B cell (primary cell): Measurements from ENCODE around the gene TSC22D1. TPM values are rescaled to one million over a fixed set of nuclear protein-coding genes. Genes with fewer than 3 reads are reported as not detected.

ENCODE experiments used
- ATAC-seq: fragments of 200-7000 bp; cut with Tn5 transposase; one replicate; pipeline ENCODE4 v1.10.0; 2021; ENCODE audit warnings: low read depth, mild to moderate bottlenecking, moderate number of reproducible peaks, moderate library complexity
- CTCF ChIA-PET: fragments of 350-600 bp; sonication (Branson Sonifier 250); formaldehyde crosslinking; loops from one replicate; lab custom pipeline; 2021; ENCODE audit warnings: antibody characterized with exemption, inconsistent platforms; lab: Charles Lee
- POLR2A ChIA-PET: fragments of 350-600 bp; sonication (Branson Sonifier 250); formaldehyde crosslinking; loops from one replicate; lab custom pipeline; 2021; ENCODE audit warnings: antibody characterized with exemption; lab: Charles Lee
- DNase-seq: peaks from one replicate; pipeline ENCODE4 v3.0.0; 2013
- H2AFZ ChIP-seq: 2 replicates; pipeline ENCODE4 v1.6.1; 2012; ENCODE audit warnings: mild to moderate bottlenecking, low read depth, low read length; ENCODE audit not compliant: insufficient read depth, poor library complexity, severe bottlenecking
- H3K27ac ChIP-seq, 2 donors: 1 replicate in 1 of 2; 2 replicates in 1 of 2; pipeline ENCODE4 v1.5.1; 2012 to 2013; ENCODE audit warnings: low read length in 2 of 2, mild to moderate bottlenecking in 2 of 2, moderate library complexity in 1 of 2
- H3K27me3 ChIP-seq, 4 experiments: fragments of 200-600 bp in 1 of 4; sonication (generic) in 1 of 4; replicated peaks in 1 of 4; 1 replicate in 2 of 4; 2 replicates in 2 of 4; pipeline versions ENCODE4 v1.6.1 to v1.7.0; 2013 to 2016; ENCODE audit warnings: low read length in 3 of 4, mild to moderate bottlenecking in 2 of 4, mixed read lengths in 1 of 4, moderate library complexity in 1 of 4; ENCODE audit not compliant: insufficient read depth in 4 of 4, control insufficient read depth in 3 of 4; ENCODE audit errors: control extremely low read depth in 1 of 4
- H3K36me3 ChIP-seq, 2 experiments: replicated peaks in 1 of 2; 1 replicate in 1 of 2; 2 replicates in 1 of 2; pipeline versions ENCODE4 v1.6.1 to v1.7.1; 2013; ENCODE audit warnings: low read length in 1 of 2; ENCODE audit not compliant: insufficient read depth in 2 of 2, control insufficient read depth in 1 of 2; ENCODE audit errors: control extremely low read depth in 1 of 2, extremely low read depth in 1 of 2
- H3K4me1 ChIP-seq, 2 donors: fragments of 200-600 bp in 1 of 2; sonication (generic) in 1 of 2; 1 replicate in 1 of 2; 2 replicates in 1 of 2; pipeline versions ENCODE4 v1.5.1 to v1.6.1; 2013 to 2017; ENCODE audit warnings: low read length in 2 of 2; ENCODE audit not compliant: control insufficient read depth in 2 of 2, insufficient read depth in 2 of 2
- H3K4me2 ChIP-seq: replicated peaks from 2 replicates; pipeline ENCODE3; 2012; ENCODE audit warnings: mild to moderate bottlenecking, low read depth, low read length; ENCODE audit not compliant: poor library complexity, severe bottlenecking
- H3K4me3 ChIP-seq, 5 experiments: fragments of 200-600 bp in 1 of 5; sonication (generic) in 1 of 5; 1 replicate in 3 of 5; 2 replicates in 2 of 5; pipeline versions ENCODE4 v1.5.1 to v1.7.0; 2011 to 2016; ENCODE audit warnings: low read length in 4 of 5, mild to moderate bottlenecking in 4 of 5, low read depth in 2 of 5, control low read depth in 1 of 5, moderate library complexity in 1 of 5; ENCODE audit not compliant: insufficient read depth in 1 of 5; ENCODE audit errors: control extremely low read depth in 1 of 5, extremely low read depth in 1 of 5
- H3K79me2 ChIP-seq: fragments of 200-600 bp; sonication (generic); one replicate; pipeline ENCODE4 v1.6.0; 2016; ENCODE audit warnings: low read length; ENCODE audit not compliant: control insufficient read depth, insufficient read depth
- H3K9ac ChIP-seq: fragments of 200-600 bp; sonication (generic); 2 replicates; pipeline ENCODE4 v1.6.1; 2017; ENCODE audit warnings: mild to moderate bottlenecking, low read length, moderate library complexity
- H3K9me3 ChIP-seq, 3 donors: one replicate each; pipeline versions ENCODE4 v1.6.1 to v1.7.1; 2013; ENCODE audit warnings: low read length in 2 of 3; ENCODE audit not compliant: control insufficient read depth in 2 of 3, insufficient read depth in 1 of 3; ENCODE audit errors: control extremely low read depth in 1 of 3
- H4K20me1 ChIP-seq: 2 replicates; pipeline ENCODE4 v1.6.0; 2012; ENCODE audit warnings: mild to moderate bottlenecking, low read length; ENCODE audit not compliant: insufficient read depth, control insufficient read depth, poor library complexity, severe bottlenecking
- H3K27ac Mint-ChIP-seq: one replicate; pipeline ENCODE4 v1.8.0; 2021; ENCODE audit warnings: mixed read lengths
- H3K27me3 Mint-ChIP-seq: one replicate; pipeline ENCODE4 v1.8.0; 2021; ENCODE audit warnings: mixed read lengths
- H3K4me1 Mint-ChIP-seq: one replicate; pipeline ENCODE4 v1.8.0; 2021; ENCODE audit warnings: mixed read lengths
- H3K4me3 Mint-ChIP-seq: one replicate; pipeline ENCODE4 v1.8.0; 2021; ENCODE audit warnings: mixed read lengths
- H3K9me3 Mint-ChIP-seq: one replicate; pipeline ENCODE4 v1.8.0; 2022; ENCODE audit warnings: mixed read lengths; ENCODE audit not compliant: insufficient read depth
- EZH2 ChIP-seq: IDR thresholded peaks from 2 replicates; pipeline ENCODE4 v1.6.1; 2012; ENCODE audit warnings: borderline replicate concordance, low read depth, mild to moderate bottlenecking, moderate library complexity, low read length; ENCODE audit not compliant: insufficient read depth, poor library complexity, severe bottlenecking
- whole genome bisulfite sequencing: methylation state at CpG from one replicate; pipeline ENCODE4 v1.1.5; 2013; ENCODE audit warnings: missing lambda C conversion rate; ENCODE audit not compliant: insufficient coverage; 5-methylcytosine and 5-hydroxymethylcytosine counted together
- intact Hi-C: fragments of 100-400 bp; cut with micrococcal nuclease; formaldehyde crosslinking; loops from one replicate; pipeline ENCODE4 v1.10.0; 2022
- polyA plus RNA-seq: library from polyadenylated mRNA; depleted of rRNA; stranded (reverse); fragments of >200 nt; gene quantifications from 2 replicates; pipeline ENCODE4 v1.2.3, GENCODE V29; 2012
- total RNA-seq, 2 donors: library from RNA; stranded (reverse); fragments of 120-200 nt in 1 of 2; gene quantifications; 1 replicate in 1 of 2; 2 replicates in 1 of 2; pipeline versions ENCODE4 v1.2.3 to v1.2.4, GENCODE V29; 2013 to 2022
- TF ChIP-seq, protein P1 (sequence below): fragments of 200-600 bp; IDR thresholded peaks from one replicate; pipeline ENCODE4 v1.8.0; 2022; ENCODE audit warnings: antibody characterized with exemption, mild to moderate bottlenecking

TSC22D1 gene
- total and polyA plus RNA-seq, 2 donors (not counting 1 experiment from before 2014, with no cell fraction given), result 7.0 to 36.6 TPM

DNA sequence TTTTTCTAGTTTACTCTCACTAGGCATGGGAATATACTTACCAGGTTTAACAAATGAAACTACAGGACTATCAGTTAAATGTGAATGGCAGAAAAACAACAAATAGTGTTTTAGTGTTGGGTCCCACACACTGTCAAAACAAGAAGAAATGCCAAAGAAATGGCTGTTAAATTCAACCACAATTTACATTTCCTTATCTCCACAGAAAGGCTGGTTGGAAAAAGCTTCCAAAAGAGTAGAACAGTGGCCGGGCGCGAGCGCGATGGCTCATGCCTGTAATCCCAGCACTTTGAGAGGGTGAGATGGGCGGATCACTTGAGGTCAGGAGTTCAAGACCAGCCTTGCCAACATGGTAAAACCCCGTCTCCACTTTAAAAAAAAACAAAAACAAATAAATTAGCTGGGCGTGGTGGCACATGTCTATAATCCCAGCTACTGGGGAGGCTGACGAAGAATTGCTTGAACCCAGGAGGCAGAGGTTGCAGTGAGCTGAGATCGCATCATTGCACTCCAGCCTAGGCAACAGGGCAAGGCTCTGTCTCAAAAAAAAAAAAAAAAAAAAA lies 136.0 kb downstream of the TSC22D1 start:
- H3K27ac ChIP-seq, result no peak overlapping the region
- WGBS, result 93% methylated on average over 9 of the region's 10 CpGs

DNA sequence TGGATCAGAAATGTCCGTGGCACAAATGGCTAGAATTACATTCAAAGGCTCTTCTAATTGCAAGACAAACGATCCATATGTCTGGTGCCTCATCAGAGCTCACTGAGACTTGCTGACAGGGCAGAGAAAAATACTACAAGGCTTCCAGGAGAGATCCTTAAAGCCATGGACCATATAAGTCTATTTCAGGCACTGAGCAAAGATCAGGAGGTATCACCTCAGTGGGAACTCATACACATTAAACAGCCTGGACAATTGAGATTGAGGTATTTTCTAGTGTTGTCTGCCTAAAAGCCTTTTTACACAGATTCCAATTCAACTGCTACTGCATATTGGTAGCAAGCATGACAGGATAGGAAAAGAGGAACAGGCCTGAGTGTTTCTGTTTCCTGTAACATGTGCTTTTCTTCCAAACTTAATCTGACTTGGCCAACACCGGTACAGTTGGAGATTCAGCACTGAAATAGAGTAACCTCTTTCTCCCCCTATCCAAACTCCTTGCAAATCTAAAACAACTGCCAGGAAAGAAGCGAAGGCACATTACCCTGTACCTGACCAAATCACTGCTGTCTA lies 136.6 kb downstream of the TSC22D1 start:
- no peak for DNase-seq
- intact Hi-C loops, result no loop called here
- Histone ChIP-seq H3K4me2 (no peak overlapping the region), H3K79me2 (no peaks in the 10 kb centered on the region), H3K4me1 (peaks cover 21 to 28% of the 10 kb centered on the region in 2 donors), H3K27ac (no peak overlapping the region), H3K9me3 (no peaks in the 10 kb centered on the region), H3K36me3 (no peaks in the 10 kb centered on the region), H2AFZ (no peak overlapping the region), H3K4me3 (no peak overlapping the region), H3K9ac (no peak overlapping the region), H3K27me3 (peaks cover 0 to 16% (median 0%) of the 10 kb centered on the region in 4 experiments), H4K20me1 (no peaks in the 10 kb centered on the region)
- H3K4me3 Mint-ChIP-seq, result no peak overlapping the region
- ChIA-PET CTCF (interaction anchor here (0.6 to 12.2 kb wide), 10 partner anchors 9 to 1355 kb away, joined by 3 to 260 read pairs (median 8); partner anchors contain the start of genes CCDC122 and LACC1), POLR2A (no interaction called here)
- 12% methylated on average over 3 of the region's 4 CpGs for WGBS
- H3K27me3 Mint-ChIP-seq, result peaks cover 11% of the 10 kb centered on the region
- no peak for ATAC-seq
- H3K4me1 Mint-ChIP-seq, result peaks cover 28% of the 10 kb centered on the region
- no peaks in the 10 kb centered on the region for H3K9me3 Mint-ChIP-seq
- TF ChIP-seq EZH2, result no peak
- TF ChIP-seq, protein P1, sequence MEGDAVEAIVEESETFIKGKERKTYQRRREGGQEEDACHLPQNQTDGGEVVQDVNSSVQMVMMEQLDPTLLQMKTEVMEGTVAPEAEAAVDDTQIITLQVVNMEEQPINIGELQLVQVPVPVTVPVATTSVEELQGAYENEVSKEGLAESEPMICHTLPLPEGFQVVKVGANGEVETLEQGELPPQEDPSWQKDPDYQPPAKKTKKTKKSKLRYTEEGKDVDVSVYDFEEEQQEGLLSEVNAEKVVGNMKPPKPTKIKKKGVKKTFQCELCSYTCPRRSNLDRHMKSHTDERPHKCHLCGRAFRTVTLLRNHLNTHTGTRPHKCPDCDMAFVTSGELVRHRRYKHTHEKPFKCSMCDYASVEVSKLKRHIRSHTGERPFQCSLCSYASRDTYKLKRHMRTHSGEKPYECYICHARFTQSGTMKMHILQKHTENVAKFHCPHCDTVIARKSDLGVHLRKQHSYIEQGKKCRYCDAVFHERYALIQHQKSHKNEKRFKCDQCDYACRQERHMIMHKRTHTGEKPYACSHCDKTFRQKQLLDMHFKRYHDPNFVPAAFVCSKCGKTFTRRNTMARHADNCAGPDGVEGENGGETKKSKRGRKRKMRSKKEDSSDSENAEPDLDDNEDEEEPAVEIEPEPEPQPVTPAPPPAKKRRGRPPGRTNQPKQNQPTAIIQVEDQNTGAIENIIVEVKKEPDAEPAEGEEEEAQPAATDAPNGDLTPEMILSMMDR, result no peak
- no peak overlapping the region for H3K27ac Mint-ChIP-seq

More for the DNA sequence above, 136.0 kb downstream of the TSC22D1 start:
- Mint-ChIP-seq H3K27ac (no peak overlapping the region), H3K9me3 (no peaks in the 10 kb centered on the region), H3K4me1 (peaks cover 24% of the 10 kb centered on the region), H3K4me3 (no peak overlapping the region), H3K27me3 (peaks cover 11% of the 10 kb centered on the region)
- CTCF ChIA-PET, result interaction anchor here (1.5 to 12.2 kb wide), 5 partner anchors 29 to 534 kb away, joined by 4 to 260 read pairs (median 13); no protein-coding TSS in a partner anchor
- Histone ChIP-seq H2AFZ (no peak overlapping the region), H3K4me2 (no peak overlapping the region), H3K4me3 (no peak overlapping the region), H3K4me1 (peaks cover 18 to 24% of the 10 kb centered on the region in 2 donors), H4K20me1 (no peaks in the 10 kb centered on the region), H3K9ac (no peak overlapping the region), H3K79me2 (no peaks in the 10 kb centered on the region), H3K9me3 (no peaks in the 10 kb centered on the region), H3K36me3 (no peaks in the 10 kb centered on the region), H3K27me3 (peaks cover 0 to 16% (median 0%) of the 10 kb centered on the region in 4 experiments)
- DNase-seq (no peak), ATAC-seq (no peak)
- TF ChIP-seq, protein P1, result no peak
- TF ChIP-seq EZH2, result no peak
- intact Hi-C loops, result no loop called here
- POLR2A ChIA-PET, result no interaction called here
